K562 (cell line): ENCODE results near the gene DUS1L. TPM values are rescaled to one million over a fixed set of nuclear protein-coding genes. Genes with fewer than 3 reads are reported as not detected.

Experiments used
- CHCHD3 ChIP-seq: fragments of 250-450 bp; sonication (Bioruptor Pico); IDR thresholded peaks from 2 replicates; pipeline ENCODE4 v2.1.2; 2022; ENCODE audit warnings: mild to moderate bottlenecking
- CHD1 ChIP-seq: fragments of 200-600 bp; sonication (generic); IDR thresholded peaks from one replicate; pipeline ENCODE4 v1.6.1; 2012; ENCODE audit warnings: mild to moderate bottlenecking, moderate library complexity, low read length, inconsistent platforms
- DLX4 ChIP-seq: fragments of 250-450 bp; sonication (Bioruptor Pico); IDR thresholded peaks from 2 replicates; pipeline ENCODE4 v1.6.1; 2021; ENCODE audit warnings: mild to moderate bottlenecking
- ETV1 ChIP-seq: fragments of 450-650 bp; conservative IDR thresholded peaks from 2 replicates; pipeline ENCODE4 v1.6.1; 2016; ENCODE audit warnings: missing genetic modification characterization, control low read depth, low read depth, missing compliant biosample characterization
- JUNB ChIP-seq: fragments of 450-650 bp; formaldehyde crosslinking; conservative IDR thresholded peaks from 2 replicates; pipeline ENCODE4 v1.4.0; 2020; ENCODE audit warnings: mild to moderate bottlenecking
- NFYB ChIP-seq: IDR thresholded peaks from 2 replicates; pipeline ENCODE4 v1.6.1; 2011; ENCODE audit warnings: mild to moderate bottlenecking, moderate library complexity; ENCODE audit not compliant: insufficient read length; ENCODE audit errors: extremely low read depth
- PBX2 ChIP-seq, 2 experiments: IDR thresholded peaks in 1 of 2; conservative IDR thresholded peaks in 1 of 2; 2 replicates each; pipeline ENCODE4 v1.6.1; 2016; ENCODE audit warnings: low read depth in 2 of 2, mild to moderate bottlenecking in 1 of 2, missing compliant biosample characterization in 1 of 2, missing genetic modification characterization in 1 of 2, moderate library complexity in 1 of 2
- PHF8 ChIP-seq: fragments of 200-600 bp; sonication (generic); IDR thresholded peaks from 2 replicates; pipeline ENCODE4 v1.6.1; 2012; ENCODE audit warnings: mixed run types, mild to moderate bottlenecking, inconsistent platforms, low read length, moderate library complexity, borderline replicate concordance
- PYGO2 ChIP-seq: fragments of 450-650 bp; IDR thresholded peaks from 2 replicates; pipeline ENCODE4 v1.6.1; 2016; ENCODE audit warnings: mild to moderate bottlenecking, missing genetic modification characterization, moderate library complexity, missing compliant biosample characterization
- SIN3B ChIP-seq: fragments of 450-650 bp; IDR thresholded peaks from 2 replicates; pipeline ENCODE4 v1.6.1; 2017; ENCODE audit warnings: low read depth, mild to moderate bottlenecking, moderate library complexity
- SLC30A9 ChIP-seq: fragments of 250-450 bp; sonication (Bioruptor Pico); IDR thresholded peaks from 2 replicates; pipeline ENCODE4 v1.8.0; 2022; ENCODE audit warnings: mild to moderate bottlenecking, moderate library complexity
- SMC3 ChIP-seq: conservative IDR thresholded peaks from 2 replicates; pipeline ENCODE4 v1.6.1; 2011; ENCODE audit warnings: low read depth, low read length, improper control_type of control experiment; ENCODE audit not compliant: insufficient read depth
- SP1 ChIP-seq: sonication (generic); formaldehyde crosslinking; IDR thresholded peaks from 2 replicates; pipeline ENCODE4 v1.8.1; 2022; ENCODE audit warnings: mild to moderate bottlenecking, missing genetic modification reagents
- STAT6 ChIP-seq: sonication (generic); formaldehyde crosslinking; IDR thresholded peaks from 2 replicates; pipeline ENCODE4 v1.8.1; 2023; ENCODE audit warnings: mild to moderate bottlenecking, missing genetic modification reagents
- U2AF2 ChIP-seq: fragments of 200-400 bp; formaldehyde crosslinking; optimal IDR thresholded peaks from 2 replicates; pipeline ENCODE3; 2017; ENCODE audit warnings: low read depth, mild to moderate bottlenecking, low read length
- VEZF1 ChIP-seq: fragments of 200-800 bp; sonication (Bioruptor generic); IDR thresholded peaks from 2 replicates; pipeline ENCODE4 v1.6.1; 2017; ENCODE audit warnings: missing genetic modification characterization, missing compliant biosample characterization
- ZNF143 ChIP-seq: sonication (generic); formaldehyde crosslinking; IDR thresholded peaks from 2 replicates; pipeline ENCODE4 v1.9.0; 2022; ENCODE audit warnings: mild to moderate bottlenecking, missing genetic modification reagents
- polyA plus RNA-seq, 8 experiments: library from polyadenylated mRNA; depleted of rRNA in 4 of 8; stranded (reverse) in 5 of 8; unstranded in 3 of 8; fragments of >200 nt; fragmentation: Nextera tagmentation in 2 of 8; fragmentation: Illumina TruSeq in 1 of 8; extraction: Ambion mirVana in 2 of 8; extraction: Trizol in 1 of 8; gene quantifications; 2 replicates each; pipeline versions ENCODE4 v1.2.1 to v1.2.3, GENCODE V29; 2011 to 2014; ENCODE audit warnings: inconsistent platforms in 1 of 8, missing spikeins in 1 of 8
- total RNA-seq, 7 experiments: library from RNA; depleted of rRNA in 6 of 7; stranded (reverse); fragments of >200 nt in 6 of 7; fragmentation: Illumina TruSeq in 2 of 7; extraction: Trizol in 2 of 7; gene quantifications; 2 replicates each; pipeline versions ENCODE4 v1.2.1 to v1.2.3, GENCODE V29; 2011 to 2021; ENCODE audit warnings: low replicate concordance in 1 of 7

DUS1L gene
- total and polyA plus RNA-seq, 9 of the 15 experiments (the other 6 are each of a cell fraction or from before 2014, with no cell fraction given): 7.8 to 210 (median 83.9) TPM

- no peak for TF ChIP-seq STAT6 (CRISPR knock-in tag)
- TF ChIP-seq VEZF1 (CRISPR knock-in tag): peak; percentile 86
- peak; percentile 95 for TF ChIP-seq NFYB
- TF ChIP-seq SIN3B: peak; percentile 87
- no peak for TF ChIP-seq DLX4 (CRISPR knock-in tag)
- TF ChIP-seq PBX2 (CRISPR knock-in tag; IDR thresholded peaks at IDR 0.05; ENCODE audit: low read depth): peak; percentile 80
- TF ChIP-seq PBX2 (tag; conservative IDR thresholded peaks at IDR 0.05; ENCODE audit: low read depth): no peak
- TF ChIP-seq JUNB (CRISPR knock-in tag): no peak
- peak; percentile 49 for TF ChIP-seq SP1 (CRISPR knock-in tag)
- no peak for TF ChIP-seq SLC30A9 (CRISPR knock-in tag)
- TF ChIP-seq U2AF2: no peak
- no peak for TF ChIP-seq CHD1
- no peak for TF ChIP-seq ETV1 (tag)
- peak; percentile 69; the same call in 1 of the 2 replicates for TF ChIP-seq CHCHD3 (CRISPR knock-in tag)
- TF ChIP-seq PHF8: peak; percentile 72; the same call in 1 of the 2 replicates
- TF ChIP-seq ZNF143 (CRISPR knock-in tag): no peak
- no peak; the same call in 1 of the 2 replicates for TF ChIP-seq SMC3
- TF ChIP-seq PYGO2 (tag): no peak
Measured at GRCh38 chr17:82098169-82098938, 32.8 kb upstream of the DUS1L start, which contains the start of gene FASN (continued).
